OCI-LY7 (cell line): ENCODE results near the gene LPGAT1. TPM values are rescaled to one million over a fixed set of nuclear protein-coding genes. Genes with fewer than 3 reads are reported as not detected.

ENCODE experiments used
- BruUV-seq: library from RNA; stranded (reverse); fragments of 400-500 nt; replicated peaks from 2 replicates; lab custom pipeline; 2021; lab: Mats Ljungman, UMichigan
- CTCF ChIA-PET: fragments of 300-600 bp; sonication (Branson Sonifier 250); formaldehyde crosslinking; loops from one replicate; lab custom pipeline; 2022; ENCODE audit warnings: antibody characterized with exemption; ENCODE audit not compliant: unreplicated experiment; lab: Charles Lee
- POLR2A ChIA-PET: fragments of 300-600 bp; sonication (Branson Sonifier 250); formaldehyde crosslinking; loops from one replicate; lab custom pipeline; 2022; ENCODE audit warnings: antibody characterized with exemption; lab: Charles Lee
- DNase-seq: peaks from one replicate; pipeline ENCODE4 v3.0.0-alpha.2; 2015; ENCODE audit warnings: low spot score
- H2AFZ ChIP-seq: fragments of 200-600 bp; sonication (generic), shearing (Covaris generic); 2 replicates; pipeline ENCODE4 v1.6.1; 2014; ENCODE audit warnings: mild to moderate bottlenecking, antibody characterized with exemption, low read length, moderate library complexity
- H3K27ac ChIP-seq: fragments of 200-600 bp; sonication (generic); 2 replicates; pipeline ENCODE4 v1.5.1; 2014; ENCODE audit warnings: mixed run types, low read depth, mild to moderate bottlenecking, moderate library complexity, low read length, inconsistent platforms; ENCODE audit not compliant: poor library complexity, severe bottlenecking
- H3K36me3 ChIP-seq: fragments of 200-600 bp; sonication (generic); 2 replicates; pipeline ENCODE4 v1.6.1; 2014; ENCODE audit warnings: mild to moderate bottlenecking, antibody characterized with exemption, low read length, moderate library complexity, mixed read lengths; ENCODE audit not compliant: insufficient read depth
- H3K4me1 ChIP-seq: fragments of 200-600 bp; sonication (generic); 2 replicates; pipeline ENCODE4 v1.5.1; 2014; ENCODE audit warnings: mild to moderate bottlenecking, low read length; ENCODE audit not compliant: insufficient read depth, poor library complexity, severe bottlenecking
- H3K4me2 ChIP-seq: fragments of 200-600 bp; sonication (generic); 2 replicates; pipeline ENCODE4 v1.6.1; 2014; ENCODE audit warnings: mild to moderate bottlenecking, low read length
- H3K4me3 ChIP-seq: fragments of 200-600 bp; sonication (generic); 2 replicates; pipeline ENCODE4 v1.5.1; 2014; ENCODE audit warnings: mild to moderate bottlenecking, low read depth, low read length; ENCODE audit not compliant: poor library complexity, severe bottlenecking
- H3K79me2 ChIP-seq: fragments of 200-600 bp; sonication (generic); 2 replicates; pipeline ENCODE4 v1.6.1; 2016; ENCODE audit warnings: low read depth, mild to moderate bottlenecking, low read length, moderate library complexity, mixed read lengths; ENCODE audit not compliant: insufficient read depth
- H3K9me2 ChIP-seq: fragments of 200-600 bp; sonication (generic); 2 replicates; pipeline ENCODE4 v1.6.1; 2016; ENCODE audit warnings: mild to moderate bottlenecking, low read length, mixed read lengths; ENCODE audit not compliant: insufficient read depth
- H3K9me3 ChIP-seq: fragments of 200-600 bp; sonication (generic); 2 replicates; pipeline ENCODE4 v1.6.1; 2014; ENCODE audit warnings: mild to moderate bottlenecking, mixed run types, low read length, mixed read lengths
- H4K20me1 ChIP-seq: fragments of 200-600 bp; sonication (generic); 2 replicates; pipeline ENCODE4 v1.6.1; 2014; ENCODE audit warnings: mild to moderate bottlenecking, antibody characterized with exemption, low read length, moderate library complexity, mixed read lengths; ENCODE audit not compliant: insufficient read depth
- EZH2phosphoT487 ChIP-seq: fragments of 200-600 bp; sonication (generic); IDR thresholded peaks from 2 replicates; pipeline ENCODE4 v1.6.1; 2018; ENCODE audit warnings: low read depth, borderline replicate concordance, mild to moderate bottlenecking, mixed run types, antibody characterized with exemption, low read length, moderate library complexity, mixed read lengths
- intact Hi-C: fragments of 100-400 bp; cut with micrococcal nuclease; formaldehyde crosslinking; loops from one replicate; pipeline ENCODE4 v1.10.0; 2022; ENCODE audit not compliant: unreplicated experiment
- total RNA-seq, 2 experiments: library from RNA; depleted of rRNA in 1 of 2; stranded (reverse); fragments of >200 nt in 1 of 2; shearing (Covaris generic) in 1 of 2; gene quantifications; 2 replicates each; pipeline ENCODE4 v1.2.3, GENCODE V29; 2014 to 2022
- TF ChIP-seq, protein P1 (sequence below): fragments of 200-600 bp; sonication (generic); conservative IDR thresholded peaks from 2 replicates; pipeline ENCODE4 v1.5.1; 2014; ENCODE audit warnings: mild to moderate bottlenecking, antibody characterized with exemption, low read length, moderate library complexity, mixed read lengths

Gene LPGAT1
- total RNA-seq, 2 experiments from 2014 or later: 14.1 to 35.2 TPM

DNA sequence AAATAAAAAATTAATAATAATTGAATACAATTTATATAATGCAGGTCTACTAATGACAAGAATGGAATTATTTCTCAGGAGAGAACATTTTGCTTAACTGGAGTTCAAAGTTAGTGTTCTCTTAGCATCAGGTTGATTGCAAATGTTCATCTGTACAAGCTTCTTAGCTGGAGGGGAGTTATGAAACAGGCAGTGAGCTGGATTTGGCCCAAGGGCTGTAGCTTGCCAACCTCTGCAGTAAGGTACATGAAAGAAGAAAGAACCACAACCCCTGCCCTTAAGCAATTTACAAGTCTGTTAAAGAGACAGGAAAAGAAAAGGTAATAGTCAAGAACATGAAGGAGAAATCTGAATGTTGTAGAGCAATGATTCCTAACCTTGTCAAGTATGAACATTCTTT is 17.0 kb downstream of the LPGAT1 start:
- Histone ChIP-seq H2AFZ (no peak overlapping the region), H3K79me2 (no peaks in the 10 kb centered on the region), H3K4me1 (no peaks in the 10 kb centered on the region), H3K9me3 (no peaks in the 10 kb centered on the region; the same call in 1 of the 2 replicates), H4K20me1 (no peaks in the 10 kb centered on the region), H3K9me2 (no peaks in the 10 kb centered on the region), H3K4me3 (no peak overlapping the region), H3K36me3 (peaks cover 10% of the 10 kb centered on the region), H3K27ac (no peak overlapping the region), H3K4me2 (no peak overlapping the region)
- ChIA-PET CTCF (no interaction called here), POLR2A (interaction anchor here (0.6 to 1.4 kb wide), 3 partner anchors 16 to 46 kb away, joined by 3 read pairs; no protein-coding TSS in a partner anchor)
- TF ChIP-seq, protein P1, sequence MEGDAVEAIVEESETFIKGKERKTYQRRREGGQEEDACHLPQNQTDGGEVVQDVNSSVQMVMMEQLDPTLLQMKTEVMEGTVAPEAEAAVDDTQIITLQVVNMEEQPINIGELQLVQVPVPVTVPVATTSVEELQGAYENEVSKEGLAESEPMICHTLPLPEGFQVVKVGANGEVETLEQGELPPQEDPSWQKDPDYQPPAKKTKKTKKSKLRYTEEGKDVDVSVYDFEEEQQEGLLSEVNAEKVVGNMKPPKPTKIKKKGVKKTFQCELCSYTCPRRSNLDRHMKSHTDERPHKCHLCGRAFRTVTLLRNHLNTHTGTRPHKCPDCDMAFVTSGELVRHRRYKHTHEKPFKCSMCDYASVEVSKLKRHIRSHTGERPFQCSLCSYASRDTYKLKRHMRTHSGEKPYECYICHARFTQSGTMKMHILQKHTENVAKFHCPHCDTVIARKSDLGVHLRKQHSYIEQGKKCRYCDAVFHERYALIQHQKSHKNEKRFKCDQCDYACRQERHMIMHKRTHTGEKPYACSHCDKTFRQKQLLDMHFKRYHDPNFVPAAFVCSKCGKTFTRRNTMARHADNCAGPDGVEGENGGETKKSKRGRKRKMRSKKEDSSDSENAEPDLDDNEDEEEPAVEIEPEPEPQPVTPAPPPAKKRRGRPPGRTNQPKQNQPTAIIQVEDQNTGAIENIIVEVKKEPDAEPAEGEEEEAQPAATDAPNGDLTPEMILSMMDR: no peak
- TF ChIP-seq EZH2phosphoT487: no peak
- intact Hi-C loops: no loop called here
- BruUV-seq: no TSS peak
- no peak for DNase-seq

- TF ChIP-seq, protein P1: no peak
- TF ChIP-seq EZH2phosphoT487: no peak
- intact Hi-C loops: no loop called here
- Histone ChIP-seq H3K27ac (no peak overlapping the region), H3K36me3 (peaks cover 8% of the 10 kb centered on the region; the same call in 1 of the 2 replicates), H3K4me1 (no peaks in the 10 kb centered on the region), H3K4me2 (no peak overlapping the region), H2AFZ (no peak overlapping the region), H3K79me2 (no peaks in the 10 kb centered on the region), H3K4me3 (no peak overlapping the region), H4K20me1 (no peaks in the 10 kb centered on the region), H3K9me3 (peaks cover 3% of the 10 kb centered on the region; the same call in 1 of the 2 replicates), H3K9me2 (no peaks in the 10 kb centered on the region)
- no peak for DNase-seq
- BruUV-seq: no TSS peak
- POLR2A ChIA-PET: interaction anchor here (1.0 kb wide), 1 partner anchor 15 kb away, joined by 3 read pairs; no protein-coding TSS in a partner anchor
- CTCF ChIA-PET: no interaction called here
Measured at GRCh38 chr1:211812584-211812983, 18.0 kb downstream of the LPGAT1 start.

- ChIA-PET POLR2A (no interaction called here), CTCF (no interaction called here)
- no peak for DNase-seq
- Histone ChIP-seq H3K9me2 (no peaks in the 10 kb centered on the region), H3K4me3 (no peak overlapping the region), H3K9me3 (peaks cover 10% of the 10 kb centered on the region; the same call in 1 of the 2 replicates), H4K20me1 (no peaks in the 10 kb centered on the region), H3K36me3 (peaks cover 8% of the 10 kb centered on the region; the same call in 1 of the 2 replicates), H3K79me2 (no peaks in the 10 kb centered on the region), H3K27ac (no peak overlapping the region), H2AFZ (no peak overlapping the region), H3K4me1 (no peaks in the 10 kb centered on the region), H3K4me2 (no peak overlapping the region)
- intact Hi-C loops: no loop called here
- no TSS peak for BruUV-seq
- TF ChIP-seq EZH2phosphoT487: no peak
- TF ChIP-seq, protein P1: no peak
Measured at GRCh38 chr1:211811848-211812247, 18.7 kb downstream of the LPGAT1 start.
